Measurements from ENCODE around the gene DLX1.

Gene DLX1

DNA sequence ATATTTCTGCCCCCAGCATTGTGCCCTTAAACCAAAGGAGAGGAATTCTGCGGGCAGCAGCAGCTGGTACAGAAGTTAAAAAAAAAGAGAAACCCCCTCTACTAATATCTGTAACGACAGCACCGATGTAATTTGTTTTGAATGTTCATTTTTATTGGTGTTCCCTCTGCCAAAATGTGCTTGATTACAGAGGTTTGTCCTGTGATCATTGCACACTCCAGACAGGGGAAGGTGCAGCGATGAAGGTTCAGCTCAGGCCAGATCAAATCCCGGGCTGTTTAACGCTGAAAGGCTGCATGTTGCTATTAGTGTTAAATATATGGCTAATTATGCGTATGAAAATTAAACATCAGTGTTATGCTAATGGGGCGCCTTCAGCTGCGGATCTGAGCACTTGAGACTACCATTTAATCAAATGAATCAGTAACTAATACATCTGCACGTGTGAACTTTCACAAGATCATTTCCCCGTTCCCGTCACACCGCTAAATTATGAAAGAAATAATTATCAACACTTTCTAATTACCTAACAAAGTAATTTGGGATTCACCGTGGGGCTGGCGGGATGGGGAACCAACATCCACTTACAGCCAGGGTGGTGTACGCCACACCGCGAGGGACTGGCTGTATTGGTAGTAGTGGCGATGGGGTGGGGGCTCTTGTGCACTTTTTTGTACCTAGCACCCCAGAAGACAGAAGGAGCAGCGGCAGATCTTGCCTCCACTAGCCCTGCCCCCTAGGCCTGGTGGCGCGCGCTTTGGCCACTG, 1.5 kb upstream of the DLX1 start:
- DNase-seq: no peak
- H3K27me3 ChIP-seq: peaks cover 73% of the 10 kb centered on the region

DNA sequence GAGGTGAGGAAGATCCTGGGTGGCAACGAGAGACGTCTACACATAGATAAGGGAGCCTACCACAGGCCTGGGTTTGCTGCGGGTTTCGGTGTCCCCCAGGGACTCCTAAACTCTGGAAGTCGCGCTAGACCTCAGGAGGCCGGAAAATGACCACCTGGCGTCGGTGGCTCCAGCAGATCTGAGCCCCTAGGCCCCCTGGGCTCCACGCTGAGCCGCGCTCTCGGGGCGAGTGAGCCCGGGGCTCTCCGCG, 987 bp upstream of the DLX1 start:
- TF ChIP-seq, protein P1, sequence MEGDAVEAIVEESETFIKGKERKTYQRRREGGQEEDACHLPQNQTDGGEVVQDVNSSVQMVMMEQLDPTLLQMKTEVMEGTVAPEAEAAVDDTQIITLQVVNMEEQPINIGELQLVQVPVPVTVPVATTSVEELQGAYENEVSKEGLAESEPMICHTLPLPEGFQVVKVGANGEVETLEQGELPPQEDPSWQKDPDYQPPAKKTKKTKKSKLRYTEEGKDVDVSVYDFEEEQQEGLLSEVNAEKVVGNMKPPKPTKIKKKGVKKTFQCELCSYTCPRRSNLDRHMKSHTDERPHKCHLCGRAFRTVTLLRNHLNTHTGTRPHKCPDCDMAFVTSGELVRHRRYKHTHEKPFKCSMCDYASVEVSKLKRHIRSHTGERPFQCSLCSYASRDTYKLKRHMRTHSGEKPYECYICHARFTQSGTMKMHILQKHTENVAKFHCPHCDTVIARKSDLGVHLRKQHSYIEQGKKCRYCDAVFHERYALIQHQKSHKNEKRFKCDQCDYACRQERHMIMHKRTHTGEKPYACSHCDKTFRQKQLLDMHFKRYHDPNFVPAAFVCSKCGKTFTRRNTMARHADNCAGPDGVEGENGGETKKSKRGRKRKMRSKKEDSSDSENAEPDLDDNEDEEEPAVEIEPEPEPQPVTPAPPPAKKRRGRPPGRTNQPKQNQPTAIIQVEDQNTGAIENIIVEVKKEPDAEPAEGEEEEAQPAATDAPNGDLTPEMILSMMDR (IDR thresholded peaks at IDR 0.05; ENCODE audit: low read depth, low read length): no peak
- Histone ChIP-seq H3K4me3 (ENCODE audit: low read depth, low read length) (peak overlapping the region; percentile 59), H3K36me3 (no peaks in the 10 kb centered on the region), H3K9me3 (no peaks in the 10 kb centered on the region), H3K4me1 (no peaks in the 10 kb centered on the region), H3K27me3 (peaks cover 78% of the 10 kb centered on the region)
- DNase-seq: no peak

More for the DNA sequence above, 1.5 kb upstream of the DLX1 start:
- Histone ChIP-seq H3K4me3 (ENCODE audit: low read depth, low read length) (peak overlapping the region; percentile 59; the same call in 1 of the 2 replicates), H3K9me3 (no peaks in the 10 kb centered on the region), H3K36me3 (no peaks in the 10 kb centered on the region), H3K4me1 (no peaks in the 10 kb centered on the region)
- TF ChIP-seq, protein P1 (IDR thresholded peaks at IDR 0.05; ENCODE audit: low read depth, low read length): no peak

DNA sequence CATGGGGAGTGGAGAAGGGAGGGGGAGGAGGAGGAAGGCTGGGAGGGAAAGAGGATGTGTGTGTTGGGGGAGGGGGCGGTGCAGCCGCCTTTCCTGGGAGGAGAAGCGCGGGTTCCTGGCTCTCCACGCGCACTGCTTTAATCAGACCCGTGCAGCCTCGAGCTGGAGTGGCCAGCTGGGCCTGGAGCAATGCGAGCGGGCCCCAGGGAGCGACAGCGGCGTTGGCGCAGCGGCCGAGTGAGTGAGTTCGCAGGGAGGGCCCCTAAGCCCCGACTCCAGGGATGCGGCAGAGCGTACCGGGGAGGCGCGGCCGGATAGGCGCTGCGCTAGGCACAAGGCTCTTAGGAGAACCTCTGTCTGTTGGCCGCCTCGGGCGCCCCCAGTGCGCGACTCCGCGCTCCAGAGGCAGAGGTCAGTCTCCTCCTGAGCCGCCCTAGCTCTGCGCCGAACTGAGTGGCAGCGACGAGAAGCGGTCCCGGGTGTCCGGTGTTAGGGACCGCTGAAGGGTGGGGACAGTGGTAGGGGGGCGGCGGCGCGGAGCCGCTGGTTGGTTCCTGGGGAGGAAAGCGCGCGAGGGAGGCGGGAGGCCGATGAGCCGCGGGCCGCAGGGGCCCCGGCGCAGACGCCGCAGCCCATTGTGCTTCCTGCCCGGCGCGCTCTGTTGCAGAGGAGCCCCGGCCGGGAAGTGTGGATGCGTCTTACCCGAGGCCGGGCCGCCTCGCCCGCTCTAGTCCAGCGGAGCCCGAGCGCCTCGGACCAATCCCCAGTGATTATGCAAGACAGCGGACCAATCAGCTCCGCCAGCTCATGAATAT, 455 bp upstream of the DLX1 start:
- H3K4me3 ChIP-seq (ENCODE audit: low read depth, low read length): peak overlapping the region; percentile 59
- TF ChIP-seq, protein P1 (IDR thresholded peaks at IDR 0.05; ENCODE audit: low read depth, low read length): no peak
- no peaks in the 10 kb centered on the region for H3K36me3 ChIP-seq
- DNase-seq: peak; percentile 86
- H3K9me3 ChIP-seq: no peaks in the 10 kb centered on the region
- H3K4me1 ChIP-seq: no peaks in the 10 kb centered on the region
- H3K27me3 ChIP-seq: peaks cover 83% of the 10 kb centered on the region

DNA sequence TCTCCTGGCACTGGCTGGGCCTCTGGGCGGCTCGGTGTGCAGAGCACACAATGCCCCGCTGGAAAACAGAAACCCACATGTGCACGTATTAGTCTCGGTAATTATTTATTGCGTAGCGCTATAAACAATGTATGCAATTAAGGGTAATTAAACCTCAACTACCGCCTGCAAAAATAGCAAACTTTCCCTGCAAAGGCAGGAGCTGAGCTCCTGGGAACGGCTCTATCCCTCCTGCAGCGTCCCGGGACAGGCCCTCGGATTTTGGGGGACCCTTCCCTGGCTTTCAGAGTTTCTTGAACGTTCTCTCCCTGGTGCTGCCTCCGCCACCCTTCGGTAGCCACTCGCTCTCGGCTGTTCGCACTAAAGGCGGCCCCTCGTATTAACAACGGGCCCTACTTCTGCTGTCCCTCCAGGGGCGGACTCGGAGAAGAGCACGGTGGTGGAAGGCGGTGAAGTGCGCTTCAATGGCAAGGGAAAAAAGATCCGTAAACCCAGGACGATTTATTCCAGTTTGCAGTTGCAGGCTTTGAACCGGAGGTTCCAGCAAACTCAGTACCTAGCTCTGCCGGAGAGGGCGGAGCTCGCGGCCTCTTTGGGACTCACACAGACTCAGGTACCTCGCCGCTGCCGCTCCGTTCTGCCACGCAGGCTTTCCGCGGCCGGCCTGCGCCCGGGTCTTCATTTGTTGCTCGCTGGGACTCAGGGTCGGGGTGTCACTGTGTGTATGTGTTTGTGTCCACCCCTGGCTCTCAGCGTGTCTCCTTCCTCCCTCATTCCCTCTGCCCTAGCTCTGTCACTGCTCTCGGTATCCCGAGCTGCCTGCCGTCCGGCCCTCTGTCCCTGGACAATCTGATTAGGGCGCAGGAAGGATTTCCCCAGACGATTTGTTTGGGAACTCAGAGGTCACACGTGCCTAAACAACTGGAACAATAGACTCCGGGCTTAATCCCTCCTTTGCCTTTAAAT, 1.2 kb downstream of the DLX1 start:
- TF ChIP-seq, protein P1 (IDR thresholded peaks at IDR 0.05; ENCODE audit: low read depth, low read length): no peak
- Histone ChIP-seq H3K4me3 (ENCODE audit: low read depth, low read length) (peak overlapping the region; percentile 6; the same call in 1 of the 2 replicates), H3K4me1 (no peaks in the 10 kb centered on the region), H3K9me3 (no peaks in the 10 kb centered on the region), H3K36me3 (no peaks in the 10 kb centered on the region), H3K27me3 (peaks cover 96% of the 10 kb centered on the region)
- DNase-seq: no peak

DNA sequence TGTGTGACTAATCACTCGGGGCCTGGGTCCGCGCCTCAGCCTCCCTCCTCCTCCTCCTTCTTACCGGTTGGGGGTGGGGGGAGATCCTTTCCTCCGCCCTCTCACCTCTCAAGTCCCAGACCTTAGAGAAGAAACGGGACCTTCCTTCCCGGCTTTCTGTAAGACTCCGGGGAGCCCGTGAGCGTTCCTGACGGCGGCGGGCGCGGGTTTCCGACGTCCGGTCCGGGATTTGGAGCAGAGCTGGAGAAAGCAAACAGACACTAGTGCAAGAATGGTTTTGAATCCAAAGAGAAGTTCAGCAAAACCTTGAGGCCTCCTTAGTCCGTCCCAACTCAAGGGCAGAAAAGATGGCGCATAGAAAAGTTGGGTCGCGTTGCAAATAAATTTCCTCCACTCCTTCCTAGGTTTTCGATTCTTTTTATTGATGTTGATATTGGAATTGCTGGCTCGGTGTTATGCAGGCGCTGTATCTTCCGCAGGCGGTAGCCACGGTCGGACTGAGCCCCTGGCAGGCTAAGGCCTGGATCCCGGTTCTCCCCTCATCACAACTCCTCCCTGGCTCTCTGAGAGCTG, 2.0 kb downstream of the DLX1 start:
- Histone ChIP-seq H3K9me3 (no peaks in the 10 kb centered on the region), H3K27me3 (peaks cover 96% of the 10 kb centered on the region), H3K4me3 (ENCODE audit: low read depth, low read length) (no peak overlapping the region), H3K4me1 (no peaks in the 10 kb centered on the region), H3K36me3 (no peaks in the 10 kb centered on the region)
- no peak for DNase-seq
- TF ChIP-seq, protein P1 (IDR thresholded peaks at IDR 0.05; ENCODE audit: low read depth, low read length): no peak

All from BE2C (cell line).